GM23338 (cell line): ENCODE results near the gene TIE1.

Experiments used
- CREB1 ChIP-seq: fragments of 250-450 bp; sonication (Bioruptor Pico); IDR thresholded peaks from 2 replicates; pipeline ENCODE4 v1.5.0; 2020; ENCODE audit warnings: low read depth, mild to moderate bottlenecking, moderate library complexity
- EZH2 ChIP-seq: fragments of 200-600 bp; sonication (generic); IDR thresholded peaks from one replicate; pipeline ENCODE4 v1.8.0; 2017; ENCODE audit warnings: antibody characterized with exemption, mild to moderate bottlenecking, low read depth; ENCODE audit not compliant: unreplicated experiment
- EZH2phosphoT487 ChIP-seq: fragments of 200-600 bp; sonication (generic); IDR thresholded peaks from one replicate; pipeline ENCODE4 v1.8.1; 2018; ENCODE audit warnings: antibody characterized with exemption; ENCODE audit not compliant: unreplicated experiment
- JUNB ChIP-seq: IDR thresholded peaks from one replicate; pipeline ENCODE4 v1.6.1; 2016; ENCODE audit warnings: antibody characterized with exemption; ENCODE audit not compliant: unreplicated experiment
- NANOG ChIP-seq: IDR thresholded peaks from 2 replicates; pipeline ENCODE4 v1.6.1; 2016; ENCODE audit warnings: antibody characterized with exemption, borderline replicate concordance
- POLR2AphosphoS5 ChIP-seq: IDR thresholded peaks from 2 replicates; pipeline ENCODE4 v1.6.1; 2016; ENCODE audit warnings: antibody characterized with exemption, low read depth
- STAT1 ChIP-seq: IDR thresholded peaks from one replicate; pipeline ENCODE4 v1.6.1; 2016; ENCODE audit warnings: antibody characterized with exemption; ENCODE audit not compliant: unreplicated experiment
- TF ChIP-seq, protein P1 (sequence below), 2 experiments: fragments of 200-600 bp in 1 of 2; sonication (generic) in 1 of 2; conservative IDR thresholded peaks; 2 replicates each; pipeline versions ENCODE4 v1.5.1 to v1.6.1; 2016 to 2017; ENCODE audit warnings: antibody characterized with exemption in 2 of 2, low read depth in 2 of 2, mild to moderate bottlenecking in 2 of 2, moderate library complexity in 1 of 2
- TF ChIP-seq, protein P2 (sequence below): IDR thresholded peaks from one replicate; pipeline ENCODE4 v1.6.1; 2018; ENCODE audit warnings: antibody characterized with exemption; ENCODE audit not compliant: unreplicated experiment
- TF ChIP-seq, protein P3 (sequence below): IDR thresholded peaks from 2 replicates; pipeline ENCODE4 v1.6.1; 2016; ENCODE audit warnings: antibody characterized with exemption

DNA sequence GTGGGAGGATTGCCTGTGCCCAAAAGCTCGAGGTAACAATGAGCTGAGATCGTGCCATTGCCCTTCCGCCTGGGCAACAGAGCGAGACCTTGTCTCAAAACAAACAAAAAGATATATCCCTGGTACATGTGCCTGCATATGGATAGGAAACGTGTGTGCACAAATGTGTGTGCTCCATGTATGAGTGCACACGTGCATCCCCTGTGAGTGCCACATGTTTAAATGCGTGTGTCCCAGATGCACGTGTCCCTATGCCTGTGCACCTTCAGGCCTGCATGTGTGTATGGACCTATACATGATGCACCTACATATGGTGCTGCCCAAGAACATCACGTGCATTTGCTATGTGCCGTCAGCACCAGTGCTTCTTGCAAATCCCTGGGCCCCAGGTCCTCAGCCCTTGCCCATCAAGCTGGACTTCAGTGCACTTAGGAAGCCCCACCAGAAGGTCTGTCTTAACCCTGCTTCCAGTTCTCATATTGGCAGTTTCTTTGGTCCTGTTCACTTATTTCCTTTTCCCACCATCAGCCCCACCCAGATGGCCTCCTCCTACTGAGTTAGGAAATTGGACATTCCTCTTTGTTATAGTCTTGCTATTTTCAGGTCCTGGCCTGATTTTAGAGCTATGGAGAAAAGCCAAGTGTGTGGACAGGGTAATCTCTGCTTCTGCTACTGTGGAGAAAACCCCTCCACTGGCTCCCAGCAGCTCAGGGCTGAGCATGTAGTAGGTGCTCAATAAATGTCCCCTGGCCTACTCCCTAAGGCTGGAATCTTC, 15.4 kb downstream of the TIE1 start:
- TF ChIP-seq, protein P1, sequence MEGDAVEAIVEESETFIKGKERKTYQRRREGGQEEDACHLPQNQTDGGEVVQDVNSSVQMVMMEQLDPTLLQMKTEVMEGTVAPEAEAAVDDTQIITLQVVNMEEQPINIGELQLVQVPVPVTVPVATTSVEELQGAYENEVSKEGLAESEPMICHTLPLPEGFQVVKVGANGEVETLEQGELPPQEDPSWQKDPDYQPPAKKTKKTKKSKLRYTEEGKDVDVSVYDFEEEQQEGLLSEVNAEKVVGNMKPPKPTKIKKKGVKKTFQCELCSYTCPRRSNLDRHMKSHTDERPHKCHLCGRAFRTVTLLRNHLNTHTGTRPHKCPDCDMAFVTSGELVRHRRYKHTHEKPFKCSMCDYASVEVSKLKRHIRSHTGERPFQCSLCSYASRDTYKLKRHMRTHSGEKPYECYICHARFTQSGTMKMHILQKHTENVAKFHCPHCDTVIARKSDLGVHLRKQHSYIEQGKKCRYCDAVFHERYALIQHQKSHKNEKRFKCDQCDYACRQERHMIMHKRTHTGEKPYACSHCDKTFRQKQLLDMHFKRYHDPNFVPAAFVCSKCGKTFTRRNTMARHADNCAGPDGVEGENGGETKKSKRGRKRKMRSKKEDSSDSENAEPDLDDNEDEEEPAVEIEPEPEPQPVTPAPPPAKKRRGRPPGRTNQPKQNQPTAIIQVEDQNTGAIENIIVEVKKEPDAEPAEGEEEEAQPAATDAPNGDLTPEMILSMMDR (conservative IDR thresholded peaks at IDR 0.05; ENCODE audit: low read depth in 2 of 2), result no peak
- TF ChIP-seq EZH2 (no peak), POLR2AphosphoS5 (no peak), JUNB (no peak), EZH2phosphoT487 (no peak), CREB1 (CRISPR knock-in tag) (no peak), STAT1 (no peak), NANOG (no peak)
- TF ChIP-seq, protein P2, sequence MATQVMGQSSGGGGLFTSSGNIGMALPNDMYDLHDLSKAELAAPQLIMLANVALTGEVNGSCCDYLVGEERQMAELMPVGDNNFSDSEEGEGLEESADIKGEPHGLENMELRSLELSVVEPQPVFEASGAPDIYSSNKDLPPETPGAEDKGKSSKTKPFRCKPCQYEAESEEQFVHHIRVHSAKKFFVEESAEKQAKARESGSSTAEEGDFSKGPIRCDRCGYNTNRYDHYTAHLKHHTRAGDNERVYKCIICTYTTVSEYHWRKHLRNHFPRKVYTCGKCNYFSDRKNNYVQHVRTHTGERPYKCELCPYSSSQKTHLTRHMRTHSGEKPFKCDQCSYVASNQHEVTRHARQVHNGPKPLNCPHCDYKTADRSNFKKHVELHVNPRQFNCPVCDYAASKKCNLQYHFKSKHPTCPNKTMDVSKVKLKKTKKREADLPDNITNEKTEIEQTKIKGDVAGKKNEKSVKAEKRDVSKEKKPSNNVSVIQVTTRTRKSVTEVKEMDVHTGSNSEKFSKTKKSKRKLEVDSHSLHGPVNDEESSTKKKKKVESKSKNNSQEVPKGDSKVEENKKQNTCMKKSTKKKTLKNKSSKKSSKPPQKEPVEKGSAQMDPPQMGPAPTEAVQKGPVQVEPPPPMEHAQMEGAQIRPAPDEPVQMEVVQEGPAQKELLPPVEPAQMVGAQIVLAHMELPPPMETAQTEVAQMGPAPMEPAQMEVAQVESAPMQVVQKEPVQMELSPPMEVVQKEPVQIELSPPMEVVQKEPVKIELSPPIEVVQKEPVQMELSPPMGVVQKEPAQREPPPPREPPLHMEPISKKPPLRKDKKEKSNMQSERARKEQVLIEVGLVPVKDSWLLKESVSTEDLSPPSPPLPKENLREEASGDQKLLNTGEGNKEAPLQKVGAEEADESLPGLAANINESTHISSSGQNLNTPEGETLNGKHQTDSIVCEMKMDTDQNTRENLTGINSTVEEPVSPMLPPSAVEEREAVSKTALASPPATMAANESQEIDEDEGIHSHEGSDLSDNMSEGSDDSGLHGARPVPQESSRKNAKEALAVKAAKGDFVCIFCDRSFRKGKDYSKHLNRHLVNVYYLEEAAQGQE, result no peak
- TF ChIP-seq, protein P3, sequence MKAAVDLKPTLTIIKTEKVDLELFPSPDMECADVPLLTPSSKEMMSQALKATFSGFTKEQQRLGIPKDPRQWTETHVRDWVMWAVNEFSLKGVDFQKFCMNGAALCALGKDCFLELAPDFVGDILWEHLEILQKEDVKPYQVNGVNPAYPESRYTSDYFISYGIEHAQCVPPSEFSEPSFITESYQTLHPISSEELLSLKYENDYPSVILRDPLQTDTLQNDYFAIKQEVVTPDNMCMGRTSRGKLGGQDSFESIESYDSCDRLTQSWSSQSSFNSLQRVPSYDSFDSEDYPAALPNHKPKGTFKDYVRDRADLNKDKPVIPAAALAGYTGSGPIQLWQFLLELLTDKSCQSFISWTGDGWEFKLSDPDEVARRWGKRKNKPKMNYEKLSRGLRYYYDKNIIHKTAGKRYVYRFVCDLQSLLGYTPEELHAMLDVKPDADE, result no peak
